Measurements from ENCODE around the gene MSANTD3. TPM values are rescaled to one million over a fixed set of nuclear protein-coding genes. Genes with fewer than 3 reads are reported as not detected.

Gene MSANTD3
- total and polyA plus RNA-seq, 2 experiments from 2014 or later = 27.6 to 48.6 TPM

- Histone ChIP-seq H3F3A (ENCODE audit: insufficient read depth) (peaks cover 34% of the 10 kb centered on the region), H3K27me3 (replicated peaks; ENCODE audit: insufficient read depth) (no peaks in the 10 kb centered on the region), H3K36me3 (ENCODE audit: low read depth) (no peaks in the 10 kb centered on the region), H3K9me3 (ENCODE audit: low read depth) (no peaks in the 10 kb centered on the region), H3K79me2 (ENCODE audit: insufficient read depth) (peaks cover 89% of the 10 kb centered on the region), H4K20me1 (ENCODE audit: insufficient read depth) (0 out of 2 replicates have a peak, but pooled peaks cover 5% of the 10 kb centered on the region), H3K9ac (no peak overlapping the region), H3K4me2 (ENCODE audit: unreplicated experiment) (no peak overlapping the region), H2AFZ (no peak overlapping the region), H3K9me2 (ENCODE audit: insufficient read depth) (no peaks in the 10 kb centered on the region), H3K27ac (no peak overlapping the region), H3K4me1 (ENCODE audit: insufficient read depth) (peaks cover 31% of the 10 kb centered on the region), H3K4me3 (no peak overlapping the region)
- no peak for TF ChIP-seq EZH2 (IDR thresholded peaks at IDR 0.05; ENCODE audit: insufficient read depth, poor library complexity, severe bottlenecking)
- TF ChIP-seq EZH2phosphoT487 (IDR thresholded peaks at IDR 0.05; ENCODE audit: insufficient read depth, low read depth) = no peak
- no peak for DNase-seq
- in situ Hi-C loops (cut with MboI) = no loop called here
- 95 to 97% methylated on average over 5 of the region's 5 CpGs for WGBS, 2 experiments (ENCODE audit: low coverage in 1 of 2, low lambda C conversion rate in 2 of 2, missing lambda C conversion rate in 2 of 2)
Measured at GRCh38 chr9:100431886-100432285, 4.9 kb downstream of the MSANTD3 start.

GRCh38 chr9:100432736-100433135 lies 5.8 kb downstream of the MSANTD3 start:
- H3K36me3 ChIP-seq (ENCODE audit: low read depth) = no peaks in the 10 kb centered on the region
- peaks cover 31% of the 10 kb centered on the region for H3K4me1 ChIP-seq (ENCODE audit: insufficient read depth)
- H3K79me2 ChIP-seq (ENCODE audit: insufficient read depth) = peaks cover 95% of the 10 kb centered on the region
- WGBS, 2 experiments (ENCODE audit: low coverage in 1 of 2, low lambda C conversion rate in 2 of 2, missing lambda C conversion rate in 2 of 2) = 94 to 95% methylated on average over 3 of the region's 3 CpGs
- in situ Hi-C loops (cut with MboI) = no loop called here
- no peak overlapping the region for H3K4me2 ChIP-seq (ENCODE audit: unreplicated experiment)
- H3K4me3 ChIP-seq = no peak overlapping the region
- no peak for DNase-seq
- H3K27me3 ChIP-seq (replicated peaks; ENCODE audit: insufficient read depth) = no peaks in the 10 kb centered on the region
- H3K9ac ChIP-seq = no peak overlapping the region
- TF ChIP-seq EZH2phosphoT487 (IDR thresholded peaks at IDR 0.05; ENCODE audit: insufficient read depth, low read depth) = no peak
- TF ChIP-seq EZH2 (IDR thresholded peaks at IDR 0.05; ENCODE audit: insufficient read depth, poor library complexity, severe bottlenecking) = no peak
- no peaks in the 10 kb centered on the region for H3K9me2 ChIP-seq (ENCODE audit: insufficient read depth)
- H3F3A ChIP-seq (ENCODE audit: insufficient read depth) = peaks cover 38% of the 10 kb centered on the region
- no peak overlapping the region for H2AFZ ChIP-seq
- H4K20me1 ChIP-seq (ENCODE audit: insufficient read depth) = 0 out of 2 replicates have a peak, but pooled peaks cover 5% of the 10 kb centered on the region
- no peaks in the 10 kb centered on the region for H3K9me3 ChIP-seq (ENCODE audit: low read depth)
- H3K27ac ChIP-seq = no peak overlapping the region

GRCh38 chr9:100436571-100436970 lies 9.6 kb downstream of the MSANTD3 start:
- in situ Hi-C loops (cut with MboI) = no loop called here
- WGBS, 2 experiments (ENCODE audit: low coverage in 1 of 2, low lambda C conversion rate in 2 of 2, missing lambda C conversion rate in 2 of 2) = 94% methylated on average over 7 of the region's 7 CpGs
- peaks cover 5% of the 10 kb centered on the region; the same call in 1 of the 2 replicates for H4K20me1 ChIP-seq (ENCODE audit: insufficient read depth)

GRCh38 chr9:100437860-100438805 lies 11.2 kb downstream of the MSANTD3 start:
- no peak overlapping the region for H3K9ac ChIP-seq
- WGBS, 2 experiments (ENCODE audit: low coverage in 1 of 2, low lambda C conversion rate in 2 of 2, missing lambda C conversion rate in 2 of 2) = 37 to 38% methylated on average over 1 of the region's 1 CpG
- H3K4me1 ChIP-seq (ENCODE audit: insufficient read depth) = peaks cover 10% of the 10 kb centered on the region; the same call in 1 of the 2 replicates
- TF ChIP-seq EZH2phosphoT487 (IDR thresholded peaks at IDR 0.05; ENCODE audit: insufficient read depth, low read depth) (no peak), EZH2 (IDR thresholded peaks at IDR 0.05; ENCODE audit: insufficient read depth, poor library complexity, severe bottlenecking) (no peak)
- H3K4me2 ChIP-seq (ENCODE audit: unreplicated experiment) = no peak overlapping the region
- peaks cover 3% of the 10 kb centered on the region for H3K36me3 ChIP-seq (ENCODE audit: low read depth)
- peak; percentile 71 for DNase-seq
- H3K79me2 ChIP-seq (ENCODE audit: insufficient read depth) = peaks cover 100% of the 10 kb centered on the region
- H3F3A ChIP-seq (ENCODE audit: insufficient read depth) = peaks cover 38% of the 10 kb centered on the region
- no peak overlapping the region for H3K4me3 ChIP-seq
- no peaks in the 10 kb centered on the region for H3K9me3 ChIP-seq (ENCODE audit: low read depth)
- H3K27me3 ChIP-seq (replicated peaks; ENCODE audit: insufficient read depth) = no peaks in the 10 kb centered on the region
- in situ Hi-C loops (cut with MboI) = no loop called here
- peaks cover 5% of the 10 kb centered on the region; the same call in 1 of the 2 replicates for H4K20me1 ChIP-seq (ENCODE audit: insufficient read depth)
- H3K9me2 ChIP-seq (ENCODE audit: insufficient read depth) = no peaks in the 10 kb centered on the region
- no peak overlapping the region for H3K27ac ChIP-seq
- no peak overlapping the region for H2AFZ ChIP-seq

More at GRCh38 chr9:100436571-100436970, 9.6 kb downstream of the MSANTD3 start:
- H3K9me3 ChIP-seq (ENCODE audit: low read depth) = no peaks in the 10 kb centered on the region
- H3K27me3 ChIP-seq (replicated peaks; ENCODE audit: insufficient read depth) = no peaks in the 10 kb centered on the region
- H2AFZ ChIP-seq = no peak overlapping the region
- no peak overlapping the region for H3K9ac ChIP-seq
- peaks cover 100% of the 10 kb centered on the region for H3K79me2 ChIP-seq (ENCODE audit: insufficient read depth)
- no peaks in the 10 kb centered on the region for H3K36me3 ChIP-seq (ENCODE audit: low read depth)
- H3K4me2 ChIP-seq (ENCODE audit: unreplicated experiment) = no peak overlapping the region
- no peaks in the 10 kb centered on the region for H3K9me2 ChIP-seq (ENCODE audit: insufficient read depth)
- TF ChIP-seq EZH2 (IDR thresholded peaks at IDR 0.05; ENCODE audit: insufficient read depth, poor library complexity, severe bottlenecking) = no peak
- no peak for TF ChIP-seq EZH2phosphoT487 (IDR thresholded peaks at IDR 0.05; ENCODE audit: insufficient read depth, low read depth)
- H3K4me1 ChIP-seq (ENCODE audit: insufficient read depth) = peaks cover 15% of the 10 kb centered on the region
- H3F3A ChIP-seq (ENCODE audit: insufficient read depth) = peaks cover 33% of the 10 kb centered on the region
- H3K4me3 ChIP-seq = no peak overlapping the region
- no peak for DNase-seq
- no peak overlapping the region for H3K27ac ChIP-seq
